ENCODE measurements around the gene ISCU. TPM values are rescaled to one million over a fixed set of nuclear protein-coding genes. Genes with fewer than 3 reads are reported as not detected.
"Not testable (repeated sequence)": the region's sequence is repeated elsewhere in the genome, so short reads cannot be mapped to it uniquely, and the experiment has no call there.

ISCU gene
- total and polyA plus RNA-seq, 2 experiments from 2014 or later = 90.0 to 158 TPM

DNA sequence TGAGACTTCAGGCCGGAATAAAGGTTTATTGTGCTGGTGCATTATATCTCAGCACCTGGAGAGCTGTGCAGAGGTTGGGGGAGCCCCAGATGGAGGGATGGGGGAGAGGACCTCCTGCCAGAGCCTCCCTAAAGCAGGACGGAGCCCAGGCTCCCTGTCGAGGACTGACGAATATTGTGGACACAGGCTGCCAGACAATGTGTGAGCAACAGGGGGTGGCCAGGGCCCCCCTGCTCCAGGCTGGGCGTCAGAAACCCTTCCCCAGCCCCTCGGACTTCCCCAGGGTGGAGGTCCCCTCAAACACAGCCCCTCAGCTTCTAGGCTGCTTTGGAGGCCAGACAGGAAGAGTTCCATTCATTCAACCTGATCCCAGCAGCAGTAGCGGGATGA, 27.4 kb downstream of the ISCU start:
- Histone ChIP-seq H3K36me3 (no peaks in the 10 kb centered on the region), H3K27me3 (no peaks in the 10 kb centered on the region), H3K9me3 (ENCODE audit: low read depth) (no peaks in the 10 kb centered on the region), H3K4me3 (no peak overlapping the region), H3K4me1 (ENCODE audit: low read depth) (no peaks in the 10 kb centered on the region), H3K27ac (no peak overlapping the region)
- TF ChIP-seq, protein P1, sequence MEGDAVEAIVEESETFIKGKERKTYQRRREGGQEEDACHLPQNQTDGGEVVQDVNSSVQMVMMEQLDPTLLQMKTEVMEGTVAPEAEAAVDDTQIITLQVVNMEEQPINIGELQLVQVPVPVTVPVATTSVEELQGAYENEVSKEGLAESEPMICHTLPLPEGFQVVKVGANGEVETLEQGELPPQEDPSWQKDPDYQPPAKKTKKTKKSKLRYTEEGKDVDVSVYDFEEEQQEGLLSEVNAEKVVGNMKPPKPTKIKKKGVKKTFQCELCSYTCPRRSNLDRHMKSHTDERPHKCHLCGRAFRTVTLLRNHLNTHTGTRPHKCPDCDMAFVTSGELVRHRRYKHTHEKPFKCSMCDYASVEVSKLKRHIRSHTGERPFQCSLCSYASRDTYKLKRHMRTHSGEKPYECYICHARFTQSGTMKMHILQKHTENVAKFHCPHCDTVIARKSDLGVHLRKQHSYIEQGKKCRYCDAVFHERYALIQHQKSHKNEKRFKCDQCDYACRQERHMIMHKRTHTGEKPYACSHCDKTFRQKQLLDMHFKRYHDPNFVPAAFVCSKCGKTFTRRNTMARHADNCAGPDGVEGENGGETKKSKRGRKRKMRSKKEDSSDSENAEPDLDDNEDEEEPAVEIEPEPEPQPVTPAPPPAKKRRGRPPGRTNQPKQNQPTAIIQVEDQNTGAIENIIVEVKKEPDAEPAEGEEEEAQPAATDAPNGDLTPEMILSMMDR (IDR thresholded peaks at IDR 0.05; ENCODE audit: low read depth, low read length) = no peak
- DNase-seq (ENCODE audit: low read depth in 1 of 2, low spot score in 1 of 2) = no peak

DNA sequence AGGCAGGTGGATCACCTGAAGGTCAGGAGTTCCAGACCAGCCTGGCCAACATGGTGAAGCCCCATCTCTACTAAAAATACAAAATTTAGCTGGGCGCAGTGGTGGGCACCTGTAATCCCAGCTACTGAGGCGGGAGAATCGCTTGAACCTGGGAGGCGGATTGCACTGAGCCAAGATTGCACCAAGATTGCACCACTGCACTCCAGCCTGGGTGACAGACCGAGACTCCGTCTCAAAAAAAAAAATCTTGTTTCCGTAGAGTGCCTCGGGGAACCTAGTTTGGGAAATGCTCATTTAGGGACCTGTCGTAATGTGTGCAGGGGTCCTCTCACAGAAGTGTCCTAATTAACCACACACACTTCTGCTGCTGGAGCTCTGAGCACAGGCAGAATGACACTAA, 28.1 kb downstream of the ISCU start:
- H3K27ac ChIP-seq; H3K9me3 ChIP-seq (ENCODE audit: low read depth); H3K4me3 ChIP-seq; H3K4me1 ChIP-seq (ENCODE audit: low read depth); DNase-seq (ENCODE audit: low read depth in 1 of 2, low spot score in 1 of 2); H3K27me3 ChIP-seq; H3K36me3 ChIP-seq: not testable (repeated sequence)

DNA sequence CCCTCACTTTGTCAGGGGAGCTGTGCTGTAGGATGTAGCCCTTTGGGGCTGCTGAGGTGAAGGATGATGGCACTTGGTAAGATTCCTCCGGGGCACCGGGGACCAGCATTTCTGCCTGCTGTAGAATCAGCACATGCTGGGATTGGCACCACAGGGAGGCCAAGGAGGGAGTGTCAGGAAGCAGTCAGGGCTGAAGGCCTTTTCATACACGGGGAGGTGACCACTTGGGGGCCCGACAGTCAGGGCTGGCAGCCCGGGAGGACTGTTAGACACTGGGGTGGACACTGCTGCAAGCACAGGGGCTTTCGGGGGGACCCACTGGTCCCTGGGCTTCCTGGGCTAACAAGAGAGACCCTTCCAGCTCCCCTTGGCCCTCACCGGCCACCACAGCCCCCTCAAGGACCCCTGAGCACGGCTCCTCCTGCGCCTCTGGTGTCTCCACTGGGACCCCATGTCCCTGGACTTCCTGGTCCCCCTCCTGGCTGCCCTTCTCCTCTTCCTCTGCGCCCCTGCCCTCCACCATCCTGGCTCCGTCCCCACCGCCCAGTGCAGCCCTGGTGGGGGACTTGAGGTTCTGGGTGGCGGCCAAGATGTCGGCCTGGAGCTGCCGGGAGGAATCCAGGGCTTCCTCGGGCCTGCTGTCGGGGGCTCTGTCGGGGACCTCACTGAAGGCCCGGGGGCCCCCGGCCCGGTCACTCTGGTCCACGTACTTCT, 29.0 kb downstream of the ISCU start:
- TF ChIP-seq, protein P1 (IDR thresholded peaks at IDR 0.05; ENCODE audit: low read depth, low read length) = no peak
- no peak for DNase-seq (ENCODE audit: low read depth in 1 of 2, low spot score in 1 of 2)
- no peaks in the 10 kb centered on the region for H3K36me3 ChIP-seq
- H3K4me1 ChIP-seq (ENCODE audit: low read depth) = no peaks in the 10 kb centered on the region
- H3K27ac ChIP-seq = no peak overlapping the region
- no peaks in the 10 kb centered on the region for H3K27me3 ChIP-seq
- no peaks in the 10 kb centered on the region for H3K9me3 ChIP-seq (ENCODE audit: low read depth)
- H3K4me3 ChIP-seq = no peak overlapping the region

DNA sequence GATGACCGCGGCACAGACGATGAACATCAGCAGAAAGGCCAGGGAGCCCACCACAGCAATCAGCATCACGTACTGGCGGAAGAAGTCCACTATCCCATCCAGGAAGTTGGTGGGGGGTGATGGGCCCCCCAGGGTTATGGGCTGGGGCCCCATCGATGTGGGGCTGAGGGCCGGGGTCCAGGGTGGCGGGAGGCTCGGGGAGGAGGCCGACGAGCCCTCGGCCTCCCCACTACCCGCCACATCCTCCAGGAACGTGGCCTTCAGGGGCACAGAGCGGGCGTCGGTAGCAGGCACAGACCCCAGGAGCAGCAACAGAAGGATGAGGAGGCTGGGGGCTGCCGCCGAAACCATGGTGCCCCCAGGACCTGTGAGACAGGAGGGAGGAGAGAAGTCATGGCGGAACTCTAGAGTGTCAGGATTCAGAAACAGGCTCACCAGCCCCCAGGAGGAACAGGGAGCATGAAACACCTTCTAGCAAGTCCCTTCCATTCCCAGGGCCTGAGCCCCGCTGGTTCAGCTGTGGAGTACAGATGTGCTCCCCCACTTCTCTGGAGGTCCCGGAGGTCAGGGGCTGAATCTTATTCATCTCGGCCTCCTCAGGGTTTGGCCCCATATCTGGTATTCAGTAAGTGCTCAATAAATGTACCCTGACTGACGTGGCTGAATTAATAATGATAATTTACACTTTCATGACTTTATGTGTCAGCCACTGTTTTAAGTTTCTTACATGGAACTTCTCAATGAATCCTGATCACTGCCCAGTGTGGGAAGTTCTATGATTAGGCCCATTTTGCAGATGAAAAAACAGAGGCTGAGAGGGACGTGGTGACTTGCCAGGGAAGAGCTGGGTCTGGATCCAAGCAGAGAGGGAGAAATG, 29.9 kb downstream of the ISCU start:
- Histone ChIP-seq H3K27me3 (no peaks in the 10 kb centered on the region), H3K4me1 (ENCODE audit: low read depth) (no peaks in the 10 kb centered on the region), H3K27ac (no peak overlapping the region), H3K36me3 (no peaks in the 10 kb centered on the region), H3K9me3 (ENCODE audit: low read depth) (no peaks in the 10 kb centered on the region), H3K4me3 (no peak overlapping the region)
- DNase-seq (ENCODE audit: low read depth in 1 of 2, low spot score in 1 of 2) = no peak
- TF ChIP-seq, protein P1 (IDR thresholded peaks at IDR 0.05; ENCODE audit: low read depth, low read length) = no peak

DNA sequence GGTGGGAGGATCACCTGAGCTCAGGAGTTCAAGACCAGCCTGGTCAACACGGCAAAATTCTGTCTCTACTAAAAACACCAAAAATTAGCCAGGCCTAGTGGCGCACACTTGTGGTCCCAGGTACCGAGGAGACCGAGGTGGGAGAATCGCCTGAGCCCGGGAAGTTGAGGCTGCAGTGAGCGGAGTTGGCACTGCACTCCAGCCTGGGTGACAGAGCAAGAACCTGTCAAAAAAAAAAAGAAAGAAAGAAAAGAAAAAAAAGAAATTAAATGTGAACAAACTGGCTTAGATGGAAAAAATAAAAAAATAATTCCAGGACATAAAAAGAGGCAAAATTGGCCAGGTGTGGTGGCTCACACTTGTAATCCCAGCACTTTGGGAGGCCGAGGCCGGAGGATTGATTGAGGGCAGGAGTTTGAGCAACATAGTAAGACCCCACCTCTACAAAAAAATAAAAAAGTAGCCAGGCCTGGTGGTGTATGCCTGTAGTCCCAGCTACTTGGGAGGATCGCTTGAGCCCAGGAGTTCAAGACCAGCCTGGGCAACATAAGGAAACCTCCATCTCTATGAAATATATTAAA, 32.0 kb downstream of the ISCU start:
- no peak for DNase-seq (ENCODE audit: low read depth in 1 of 2, low spot score in 1 of 2)
- Histone ChIP-seq H3K36me3 (no peaks in the 10 kb centered on the region), H3K27me3 (no peaks in the 10 kb centered on the region), H3K9me3 (ENCODE audit: low read depth) (no peaks in the 10 kb centered on the region), H3K4me3 (no peak overlapping the region), H3K27ac (no peak overlapping the region), H3K4me1 (ENCODE audit: low read depth) (no peaks in the 10 kb centered on the region)
- TF ChIP-seq, protein P1 (IDR thresholded peaks at IDR 0.05; ENCODE audit: low read depth, low read length) = no peak
